HFF-Myc (cell line): Measurements from ENCODE around the gene SKI.

Source experiments
- DNase-seq: peaks from one replicate; pipeline ENCODE4 v3.0.0-alpha.2; 2011; ENCODE audit warnings: low read depth; ENCODE audit errors: extremely low read depth
- H3K4me3 ChIP-seq: replicated peaks from 2 replicates; pipeline ENCODE4 v1.5.1; 2011; ENCODE audit warnings: low read depth, mild to moderate bottlenecking, control low read depth, low read length
- TF ChIP-seq, protein P1 (sequence below): IDR thresholded peaks from 2 replicates; pipeline ENCODE4 v1.5.1; 2012; ENCODE audit warnings: mild to moderate bottlenecking, low read depth, low read length, control low read depth; ENCODE audit errors: missing control alignments

The SKI gene

DNA sequence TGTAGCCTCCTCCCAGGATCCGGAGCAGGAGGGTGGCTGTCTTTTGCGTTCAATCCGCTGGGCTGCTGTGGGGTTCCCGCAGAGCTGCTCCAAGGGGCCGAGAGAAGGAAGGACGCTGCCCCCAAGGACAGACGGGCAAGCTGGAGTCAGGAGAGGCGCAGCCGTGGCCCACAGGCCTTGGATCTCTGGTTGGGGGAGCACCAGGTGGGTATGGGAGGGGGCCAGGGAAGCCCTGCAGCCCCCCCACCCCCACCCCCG lies 15.9 kb upstream of the SKI start:
- TF ChIP-seq, protein P1, sequence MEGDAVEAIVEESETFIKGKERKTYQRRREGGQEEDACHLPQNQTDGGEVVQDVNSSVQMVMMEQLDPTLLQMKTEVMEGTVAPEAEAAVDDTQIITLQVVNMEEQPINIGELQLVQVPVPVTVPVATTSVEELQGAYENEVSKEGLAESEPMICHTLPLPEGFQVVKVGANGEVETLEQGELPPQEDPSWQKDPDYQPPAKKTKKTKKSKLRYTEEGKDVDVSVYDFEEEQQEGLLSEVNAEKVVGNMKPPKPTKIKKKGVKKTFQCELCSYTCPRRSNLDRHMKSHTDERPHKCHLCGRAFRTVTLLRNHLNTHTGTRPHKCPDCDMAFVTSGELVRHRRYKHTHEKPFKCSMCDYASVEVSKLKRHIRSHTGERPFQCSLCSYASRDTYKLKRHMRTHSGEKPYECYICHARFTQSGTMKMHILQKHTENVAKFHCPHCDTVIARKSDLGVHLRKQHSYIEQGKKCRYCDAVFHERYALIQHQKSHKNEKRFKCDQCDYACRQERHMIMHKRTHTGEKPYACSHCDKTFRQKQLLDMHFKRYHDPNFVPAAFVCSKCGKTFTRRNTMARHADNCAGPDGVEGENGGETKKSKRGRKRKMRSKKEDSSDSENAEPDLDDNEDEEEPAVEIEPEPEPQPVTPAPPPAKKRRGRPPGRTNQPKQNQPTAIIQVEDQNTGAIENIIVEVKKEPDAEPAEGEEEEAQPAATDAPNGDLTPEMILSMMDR, result no peak
- peak overlapping the region; percentile 30; the same call in 1 of the 2 replicates for H3K4me3 ChIP-seq
- no peak for DNase-seq

DNA sequence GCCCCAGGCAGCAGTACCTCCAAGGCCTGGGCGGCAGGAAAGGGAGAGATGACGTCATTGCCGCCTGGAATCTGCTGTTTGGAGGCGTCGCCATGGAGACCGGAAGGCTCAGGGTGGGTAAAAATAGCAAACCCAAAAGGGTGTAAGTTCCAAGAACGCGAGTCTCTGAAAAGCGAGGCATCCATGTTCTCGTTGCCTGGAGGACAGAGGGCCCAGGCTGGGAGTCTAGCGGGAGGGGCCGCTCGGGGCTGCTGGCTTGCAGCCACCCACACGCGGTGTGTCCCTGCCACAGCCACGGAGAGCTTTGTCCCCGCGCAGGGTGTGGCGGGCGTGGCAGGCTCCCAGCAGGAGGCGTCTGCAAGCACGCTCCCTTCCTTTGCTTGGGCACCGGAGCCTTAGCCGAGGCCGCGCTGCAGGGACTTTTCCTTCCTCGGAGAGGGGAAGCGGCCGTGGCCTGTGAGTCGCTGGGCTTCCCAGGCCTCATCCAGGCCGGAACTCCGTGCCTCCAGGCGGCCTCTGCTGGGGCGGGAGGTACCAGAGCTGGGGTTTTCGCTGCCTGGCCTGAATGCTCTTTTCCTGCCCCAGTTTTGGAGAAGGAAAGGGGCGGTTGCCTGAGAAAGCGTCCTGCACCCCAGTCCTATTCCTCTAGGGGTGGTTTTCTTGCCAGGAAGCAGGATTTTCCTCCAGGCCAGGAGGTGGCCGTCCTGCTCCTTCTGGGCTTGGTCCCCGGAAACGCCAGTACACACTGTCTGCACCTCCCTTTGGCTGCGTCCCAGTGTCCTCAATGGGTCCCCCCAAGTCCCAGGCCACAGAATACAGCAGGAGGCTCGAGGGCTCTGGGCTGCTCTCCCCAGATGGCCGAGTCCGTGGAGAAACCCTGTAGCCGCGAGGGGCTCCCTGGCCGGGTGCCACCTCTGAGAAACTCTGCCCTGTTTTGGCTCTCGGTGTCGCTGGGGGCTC lies 15.3 kb upstream of the SKI start:
- TF ChIP-seq, protein P1, result peak; percentile 23
- peak overlapping the region; percentile 30 for H3K4me3 ChIP-seq
- DNase-seq, result peak; percentile 94

DNA sequence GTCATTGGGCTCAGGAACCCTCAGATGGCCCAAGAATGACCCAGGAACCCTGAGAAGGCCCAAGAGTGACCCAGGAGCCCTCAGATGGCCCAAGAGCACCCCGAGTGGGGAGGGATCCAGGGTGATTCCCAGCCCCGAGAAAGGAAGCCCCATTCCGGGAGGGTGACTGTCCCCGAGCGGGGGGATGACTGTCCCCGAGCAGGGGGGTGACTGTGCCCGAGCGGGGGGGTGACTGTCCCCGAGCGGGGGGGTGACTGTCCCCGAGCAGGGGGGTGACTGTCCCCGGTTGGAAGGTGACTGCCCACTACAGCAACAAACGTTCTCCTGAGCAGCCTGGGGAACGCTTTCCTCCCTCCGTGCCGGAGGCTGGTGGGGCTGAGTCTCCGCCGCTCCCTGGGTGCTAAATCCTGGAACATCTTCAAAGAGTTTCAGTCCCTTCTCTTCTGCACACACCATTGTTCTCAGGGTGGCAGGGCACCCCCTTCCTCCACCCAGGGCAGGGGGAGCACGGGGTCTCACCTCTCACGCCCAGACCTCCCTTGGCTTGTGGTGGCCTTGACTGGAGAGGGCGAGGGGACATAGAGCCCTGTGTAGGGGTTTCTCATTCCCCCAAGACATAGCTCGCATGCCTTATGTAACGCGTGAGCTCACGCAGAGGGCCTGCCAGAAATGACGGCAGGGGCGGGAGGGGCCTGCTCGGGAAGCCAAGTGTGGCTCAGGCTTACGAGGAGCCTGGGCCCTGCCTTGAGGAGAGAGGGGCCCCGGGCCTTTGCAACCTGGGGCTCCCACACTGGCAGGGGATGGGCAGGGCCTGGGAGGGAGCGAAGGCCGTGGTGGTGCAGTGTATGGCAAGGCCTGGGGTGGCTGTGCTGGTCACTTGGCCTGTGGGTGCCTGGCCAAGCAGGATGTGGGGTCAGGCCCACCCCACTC lies 14.3 kb upstream of the SKI start:
- H3K4me3 ChIP-seq, result no peak overlapping the region

DNA sequence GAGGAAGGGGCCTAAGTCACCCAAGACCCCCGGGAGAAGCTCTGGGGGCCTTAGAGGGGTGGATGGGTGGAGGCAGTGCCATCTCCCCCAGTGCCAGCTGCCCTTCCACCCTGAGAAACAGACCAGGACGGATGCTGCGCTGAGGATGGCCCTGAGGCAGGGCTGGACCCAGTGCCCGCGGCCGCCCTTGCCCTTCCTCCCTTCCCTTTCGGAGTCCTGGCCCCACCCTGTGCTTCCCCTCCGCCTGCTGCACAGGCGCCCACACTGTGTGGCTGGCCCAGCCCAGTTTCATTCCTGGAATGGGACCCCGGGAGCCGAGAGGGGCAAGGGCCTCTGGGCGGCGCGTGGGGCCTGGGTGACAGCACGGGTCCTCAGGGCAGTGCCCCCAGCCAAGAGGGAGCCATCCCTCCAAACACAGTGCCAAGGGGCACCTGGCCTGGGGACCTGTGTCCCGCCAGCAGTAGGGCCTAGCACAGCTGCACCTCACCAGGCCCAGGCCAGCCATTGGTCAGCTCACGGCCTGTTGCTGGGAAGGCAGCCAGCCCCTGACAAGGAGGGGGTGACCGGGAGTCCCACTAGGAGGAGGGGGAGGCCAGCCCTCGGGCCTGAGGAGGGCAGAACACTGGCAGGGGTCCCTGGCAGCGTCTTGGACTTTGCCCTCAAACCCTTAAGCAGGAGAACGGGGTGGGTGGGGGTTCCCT lies 13.4 kb upstream of the SKI start:
- H3K4me3 ChIP-seq, result no peak overlapping the region
- DNase-seq, result no peak
- TF ChIP-seq, protein P1, result no peak

More for the DNA sequence above, 14.3 kb upstream of the SKI start:
- TF ChIP-seq, protein P1, result no peak
- no peak for DNase-seq

DNA sequence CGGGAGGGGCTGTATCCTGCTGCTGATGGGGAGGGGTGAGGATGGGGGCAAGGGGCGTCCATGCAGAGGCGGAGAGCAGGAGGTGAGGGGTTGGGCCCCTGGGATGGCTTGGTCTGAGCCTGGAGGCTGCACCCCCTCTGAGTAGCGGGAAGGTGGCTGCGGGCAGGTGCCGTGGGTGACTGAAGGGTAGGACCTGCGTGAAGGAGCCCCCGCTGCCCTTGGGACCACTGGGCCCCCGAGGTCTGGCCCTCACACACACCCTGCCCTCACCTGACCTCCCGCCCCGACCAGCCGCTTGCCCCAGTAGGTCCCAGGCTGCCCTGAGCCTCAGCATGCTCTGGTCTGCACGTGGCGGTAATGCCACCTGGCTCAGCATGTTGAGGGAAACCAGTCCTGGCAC lies 12.8 kb upstream of the SKI start:
- no peak for DNase-seq
- no peak overlapping the region for H3K4me3 ChIP-seq
- TF ChIP-seq, protein P1, result no peak
